COLO829 (cell line): ENCODE results near the gene RP2.
A peak's percentile ranks its signal among the peaks of the same experiment; 100 is the strongest.

ENCODE experiments used
- DNase-seq: peaks from one replicate; pipeline ENCODE4 v3.0.0; 2012; ENCODE audit warnings: low spot score

Gene RP2

DNA sequence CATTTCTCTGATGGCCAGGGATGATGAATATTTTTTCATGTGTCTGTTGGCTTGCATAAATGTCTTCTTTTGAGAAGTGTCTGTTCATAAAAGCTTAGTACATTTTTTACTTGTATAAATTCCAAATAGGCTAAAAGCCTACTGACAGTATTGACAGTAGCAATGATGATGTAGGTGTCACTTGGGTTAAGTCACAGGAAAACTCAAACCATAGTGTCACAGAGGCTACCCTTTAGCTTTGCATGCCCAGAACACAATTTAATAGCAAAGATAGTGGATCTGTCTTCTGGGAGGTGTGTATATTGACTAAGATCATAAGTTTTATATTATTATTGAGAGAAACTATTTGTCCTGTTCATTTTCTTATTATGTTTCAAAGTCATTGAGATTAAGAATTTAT is 8.1 kb downstream of the RP2 start:
- DNase-seq: no peak

DNA sequence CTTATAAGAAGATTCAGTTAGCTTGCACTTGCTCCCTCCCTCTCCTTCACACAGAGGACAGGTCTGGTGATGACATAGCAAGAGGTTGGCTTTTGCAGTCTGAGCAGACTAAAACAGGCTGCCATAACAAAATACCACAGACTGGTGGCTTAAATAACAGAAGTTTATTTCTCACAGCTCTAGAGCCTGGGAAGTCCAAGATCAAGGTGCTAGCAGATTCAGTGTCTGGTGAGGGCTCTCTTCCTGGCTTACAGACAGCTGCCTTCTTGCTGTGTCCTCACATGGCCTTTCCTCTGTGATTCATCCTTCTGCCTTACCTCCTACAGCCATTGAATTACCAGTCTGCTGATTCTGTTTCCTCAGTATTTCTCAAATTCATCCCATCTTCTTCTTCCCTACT is 13.1 kb downstream of the RP2 start:
- no peak for DNase-seq

DNA sequence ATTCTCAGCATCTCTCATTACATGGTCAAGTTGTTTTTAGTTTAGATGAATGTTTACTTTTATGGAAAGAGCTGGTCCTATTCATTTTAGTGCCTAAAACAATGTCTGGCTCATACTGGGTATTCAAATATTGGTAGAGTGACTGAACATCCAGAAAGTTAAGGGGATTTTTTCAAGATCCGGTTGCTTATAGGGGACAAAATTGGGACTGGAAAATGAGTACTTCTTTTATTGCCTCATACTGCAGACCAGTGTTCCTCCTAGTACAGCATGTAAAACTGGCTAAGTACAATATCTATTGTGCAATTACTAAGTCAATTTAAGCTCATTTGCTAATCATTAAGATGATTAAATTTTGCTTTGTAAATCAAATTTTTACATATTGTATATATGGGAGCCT is 13.9 kb downstream of the RP2 start:
- DNase-seq: no peak

DNA sequence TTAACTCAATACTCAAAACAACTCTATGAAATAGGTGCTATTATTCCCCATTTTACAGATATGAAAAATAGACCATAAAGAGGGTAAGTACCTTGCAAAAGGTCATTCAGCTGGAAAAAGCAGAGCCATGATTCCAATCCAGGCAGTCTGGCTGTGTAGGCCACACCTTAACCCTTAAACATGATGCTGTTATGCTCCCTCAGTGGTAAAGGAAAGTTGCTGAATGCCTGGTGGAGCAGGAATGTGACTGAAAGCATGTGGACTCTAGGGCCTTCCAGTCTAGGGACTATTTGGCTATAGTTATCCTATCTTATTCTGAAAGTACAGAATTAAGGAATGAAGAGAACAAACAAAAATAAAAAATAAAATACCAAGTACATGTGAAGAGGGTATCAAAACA is 19.6 kb downstream of the RP2 start:
- DNase-seq: no peak

DNA sequence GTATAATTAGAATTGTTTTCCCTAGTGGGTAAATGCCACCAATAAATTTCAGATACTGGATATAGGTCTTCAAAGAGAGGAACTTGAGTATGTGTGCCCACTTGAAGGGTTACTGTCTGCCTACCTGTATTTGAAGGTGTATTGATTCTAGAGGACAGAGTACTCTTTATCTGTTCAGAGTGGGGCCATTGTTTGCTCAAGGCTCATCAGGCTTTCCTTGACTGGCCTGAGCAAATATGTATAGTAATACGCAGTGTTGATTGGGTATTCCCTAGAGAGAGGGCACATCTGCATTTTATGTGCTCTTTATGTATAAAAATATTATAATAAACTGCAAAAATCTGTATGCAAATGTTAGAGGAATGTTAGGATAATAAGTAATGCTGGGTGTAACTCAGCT is 23.7 kb downstream of the RP2 start:
- no peak for DNase-seq

DNA sequence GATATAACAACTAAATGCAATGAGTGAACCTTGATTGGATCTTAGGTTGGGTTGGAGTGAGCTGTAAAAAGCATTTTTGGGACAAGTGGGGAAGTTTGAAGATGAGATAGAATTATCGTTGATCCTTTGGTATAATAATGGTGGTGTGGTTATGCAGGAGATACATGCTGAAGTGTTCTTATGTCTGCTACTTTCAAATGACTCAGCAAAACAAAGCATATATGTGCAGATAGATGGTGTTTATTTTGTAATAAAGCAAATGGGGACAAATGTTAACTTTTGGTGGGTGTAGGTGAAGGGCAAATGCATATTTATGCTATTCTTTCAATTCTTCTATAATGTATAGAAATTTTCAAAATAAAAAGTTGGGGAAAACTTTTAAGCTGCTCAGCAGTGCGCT is 26.2 kb downstream of the RP2 start:
- DNase-seq: no peak

DNA sequence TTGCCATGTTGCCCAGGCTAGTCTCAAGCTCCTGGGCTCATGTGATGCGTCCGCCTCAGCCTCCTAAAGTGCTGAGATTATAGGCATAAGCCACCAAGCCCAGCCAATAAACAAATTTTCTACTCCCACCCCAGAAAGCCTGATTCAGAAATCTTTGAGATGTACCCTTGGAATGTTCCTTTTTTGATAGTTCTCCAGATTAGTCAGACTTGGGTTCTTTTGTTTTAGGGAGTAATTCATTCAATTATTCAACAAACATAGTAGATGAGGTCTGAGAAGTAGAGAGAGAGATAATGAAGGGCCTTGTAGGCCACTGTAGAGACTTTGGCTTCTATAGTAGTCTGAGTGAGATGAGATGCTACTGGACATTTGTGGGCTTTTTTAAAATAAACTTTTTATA is 27.8 kb downstream of the RP2 start:
- no peak for DNase-seq

DNA sequence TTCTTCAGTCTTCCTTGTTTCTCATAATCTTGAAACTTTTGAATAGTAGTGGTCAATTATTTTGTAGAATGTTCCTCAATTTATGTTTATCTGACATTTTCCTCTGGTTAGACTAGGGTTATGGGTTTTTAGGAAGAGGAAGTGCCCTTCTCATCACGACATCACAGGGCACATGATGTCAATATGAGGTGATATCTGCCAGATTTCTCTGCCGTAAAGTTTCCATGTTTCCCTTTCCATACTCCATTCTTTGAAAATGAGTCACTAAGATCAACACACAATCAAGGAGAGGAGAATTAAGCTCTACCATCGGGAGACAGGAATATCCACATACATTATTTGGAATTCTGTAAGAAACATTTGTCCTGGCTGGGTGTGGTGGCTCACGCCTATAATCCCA is 28.4 kb downstream of the RP2 start:
- peak; percentile 2 for DNase-seq

DNA sequence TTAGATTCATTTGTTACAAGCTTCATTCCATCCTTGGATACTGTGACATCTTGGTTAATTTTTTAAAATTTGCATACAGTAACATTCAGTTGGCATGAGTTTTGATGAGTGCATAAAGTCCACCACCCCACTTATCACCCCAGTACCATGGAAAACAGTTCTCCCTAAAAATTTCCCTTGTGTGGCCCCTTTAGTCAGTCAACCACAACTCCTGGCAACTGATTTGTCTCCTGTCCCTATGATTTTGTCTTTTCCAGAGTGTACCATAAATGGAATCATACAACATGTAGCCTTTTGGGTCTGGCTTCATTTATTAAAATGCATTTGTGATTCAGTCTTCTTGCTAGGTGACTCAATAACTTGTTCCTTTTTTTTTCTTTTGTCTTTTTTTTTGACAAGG is 29.9 kb downstream of the RP2 start:
- no peak for DNase-seq

DNA sequence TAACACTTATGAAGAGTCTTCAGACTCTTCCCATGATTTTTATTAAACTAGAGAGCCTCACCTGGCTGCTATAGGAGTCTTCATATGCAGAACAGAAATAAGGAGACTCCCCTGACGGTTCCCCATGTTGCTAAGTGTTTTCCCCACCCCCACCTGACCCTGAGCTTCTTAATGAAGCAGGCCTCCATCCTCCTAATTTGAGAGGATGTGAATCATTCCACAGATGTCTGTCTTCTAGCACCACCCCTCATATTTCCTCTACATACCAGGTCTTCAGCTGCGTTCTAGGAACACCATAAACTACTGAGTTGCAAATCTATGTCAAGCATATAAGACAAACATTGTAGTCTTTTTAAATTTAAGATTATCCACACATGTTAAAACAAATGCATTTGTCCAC is 36.9 kb downstream of the RP2 start:
- DNase-seq: no peak

DNA sequence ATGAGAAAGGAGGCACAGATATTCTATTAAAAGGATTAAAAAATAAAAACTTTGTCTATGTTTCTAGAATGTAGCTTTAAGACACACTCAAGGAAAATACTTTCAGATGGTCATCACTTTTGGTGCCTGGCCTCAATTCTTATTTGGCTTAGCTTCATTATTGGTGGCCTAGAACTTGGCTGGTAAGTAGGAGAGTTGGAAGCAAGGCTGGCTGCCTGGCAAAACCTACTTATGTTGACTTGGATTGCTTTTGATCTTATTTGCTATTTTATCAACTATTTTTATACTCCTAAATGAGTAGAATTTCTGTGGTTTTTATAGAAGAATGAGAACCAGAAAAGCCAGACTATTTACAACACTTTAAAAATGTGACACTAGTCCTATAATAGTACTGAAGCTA is 40.1 kb downstream of the RP2 start:
- DNase-seq: no peak

DNA sequence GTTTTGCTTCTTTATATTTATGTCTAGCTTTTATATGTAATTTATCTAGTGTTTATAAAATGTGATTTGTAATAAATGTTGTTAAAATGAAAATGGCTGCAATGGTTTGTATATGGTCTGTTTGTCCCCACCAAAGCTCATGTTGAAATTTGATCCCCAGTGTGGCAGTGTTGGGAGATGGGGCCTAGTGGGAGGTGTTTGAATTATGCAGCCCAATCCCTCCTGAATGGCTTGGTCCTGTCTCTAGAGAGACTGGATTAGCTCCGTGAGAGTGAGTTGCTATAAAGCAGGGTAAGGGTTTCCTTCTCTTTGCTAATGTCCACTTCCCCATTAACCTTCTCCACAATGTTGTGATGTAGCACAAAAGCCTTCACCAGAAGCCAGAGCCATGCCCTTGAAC is 45.4 kb downstream of the RP2 start:
- no peak for DNase-seq

DNA sequence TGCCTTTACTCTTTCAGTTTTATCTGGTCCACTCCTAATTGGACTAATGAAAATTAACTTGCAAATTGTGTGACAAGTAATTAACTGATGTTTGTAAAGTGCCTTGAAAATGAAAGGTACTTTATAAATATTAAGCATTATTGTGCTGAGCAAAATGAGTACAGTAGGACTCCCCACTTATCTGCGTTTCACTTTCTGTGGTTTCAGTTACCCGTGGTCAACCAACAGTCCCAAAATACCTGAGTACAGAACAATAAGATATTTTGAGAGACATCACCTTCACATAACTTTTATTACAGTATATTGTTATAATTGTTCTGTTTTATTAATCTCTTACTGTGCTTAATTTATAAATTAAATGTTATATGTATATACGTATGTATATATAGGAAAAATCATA is 48.0 kb downstream of the RP2 start:
- DNase-seq: no peak

DNA sequence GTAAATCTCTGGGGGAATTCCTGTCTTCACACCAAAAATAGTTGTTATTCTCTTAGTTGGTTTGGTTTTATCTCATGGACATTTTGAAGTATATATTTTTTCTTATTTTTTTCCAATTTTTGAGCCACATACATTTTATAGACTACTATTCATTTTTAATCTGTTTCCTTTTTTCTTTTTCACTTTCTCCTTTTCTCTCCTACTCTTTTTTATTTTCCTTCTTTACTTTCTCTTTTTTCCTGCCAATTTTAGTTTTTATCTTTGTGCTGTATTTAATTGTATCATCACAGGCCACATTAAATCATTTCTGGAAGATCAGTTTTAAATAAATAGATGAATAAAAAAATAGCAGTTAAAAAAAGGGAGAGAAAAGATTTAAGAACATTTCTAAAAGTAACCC is 61.4 kb downstream of the RP2 start:
- no peak for DNase-seq

DNA sequence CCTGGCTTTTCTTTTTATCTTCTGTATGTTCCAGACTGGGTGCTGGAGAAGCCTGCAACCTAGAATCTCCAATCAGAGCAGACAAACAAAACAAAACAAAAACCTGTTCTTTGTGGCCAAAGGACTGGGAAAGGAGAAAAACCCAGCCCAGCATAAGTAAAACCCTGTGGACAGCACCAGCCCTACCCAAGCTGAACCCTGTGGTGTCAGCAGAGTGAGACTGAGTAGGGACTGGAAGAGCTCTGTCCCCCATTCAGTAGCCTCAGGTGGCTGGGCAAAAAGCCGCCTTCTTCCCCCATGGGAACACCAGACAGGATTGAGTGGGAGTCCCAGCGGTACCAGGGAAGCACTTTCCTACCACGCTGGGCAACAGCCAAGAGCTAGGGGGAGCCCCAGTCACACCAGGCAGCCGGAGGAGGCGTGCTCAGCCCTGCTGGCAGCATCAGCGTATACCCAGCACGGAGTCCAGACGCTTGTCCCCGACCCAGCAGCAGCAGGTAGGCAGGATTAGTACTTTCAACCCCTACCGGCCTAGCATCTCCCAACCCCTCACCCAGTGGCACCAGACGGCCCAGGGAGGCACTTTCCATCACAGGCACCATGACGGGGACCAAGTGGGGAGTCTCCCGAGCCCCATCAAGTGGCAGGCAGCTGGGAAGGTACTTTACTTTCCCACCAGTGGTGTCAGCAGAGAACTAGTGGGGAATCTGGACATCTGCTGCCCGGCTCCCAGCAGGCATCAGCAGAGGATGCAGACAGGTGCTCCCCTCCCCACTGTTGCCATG is 66.8 kb downstream of the RP2 start:
- DNase-seq: peak; percentile 65

DNA sequence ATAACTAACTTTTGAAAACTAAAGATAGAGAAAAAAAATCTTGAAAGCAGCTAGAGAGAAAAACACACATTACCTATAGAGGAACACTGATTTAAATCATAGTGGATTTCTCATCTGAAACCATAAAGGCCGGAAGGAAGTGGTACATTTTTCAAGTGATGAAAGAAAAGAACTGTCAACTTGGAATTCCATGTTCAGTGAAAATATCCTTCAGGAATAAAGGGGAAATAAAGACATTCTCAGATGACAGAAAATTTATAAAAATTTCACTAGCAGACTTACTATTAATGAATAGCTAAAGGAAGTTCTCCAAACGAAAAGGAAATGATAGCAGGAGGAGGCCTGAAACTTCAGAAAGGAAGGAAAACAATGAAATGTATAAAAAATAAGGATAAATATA is 67.8 kb downstream of the RP2 start:
- no peak for DNase-seq

DNA sequence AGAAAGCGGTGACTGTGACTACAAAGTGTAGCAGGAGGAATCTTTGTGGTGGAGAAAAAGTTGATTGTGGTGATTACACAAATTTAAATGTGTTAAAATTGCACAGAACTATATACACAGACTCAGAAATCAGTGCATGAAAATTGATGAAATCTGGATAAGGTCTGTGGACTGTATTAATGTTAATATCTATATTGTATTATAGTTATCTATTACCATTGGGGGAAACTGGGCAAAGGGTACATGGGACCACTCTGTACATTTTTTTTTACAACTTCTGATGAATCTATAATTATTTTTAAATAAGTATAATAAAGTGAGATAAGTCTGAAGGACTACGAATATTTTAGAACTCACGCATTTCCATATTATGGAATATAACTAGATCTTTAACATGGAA is 73.6 kb downstream of the RP2 start:
- no peak for DNase-seq

DNA sequence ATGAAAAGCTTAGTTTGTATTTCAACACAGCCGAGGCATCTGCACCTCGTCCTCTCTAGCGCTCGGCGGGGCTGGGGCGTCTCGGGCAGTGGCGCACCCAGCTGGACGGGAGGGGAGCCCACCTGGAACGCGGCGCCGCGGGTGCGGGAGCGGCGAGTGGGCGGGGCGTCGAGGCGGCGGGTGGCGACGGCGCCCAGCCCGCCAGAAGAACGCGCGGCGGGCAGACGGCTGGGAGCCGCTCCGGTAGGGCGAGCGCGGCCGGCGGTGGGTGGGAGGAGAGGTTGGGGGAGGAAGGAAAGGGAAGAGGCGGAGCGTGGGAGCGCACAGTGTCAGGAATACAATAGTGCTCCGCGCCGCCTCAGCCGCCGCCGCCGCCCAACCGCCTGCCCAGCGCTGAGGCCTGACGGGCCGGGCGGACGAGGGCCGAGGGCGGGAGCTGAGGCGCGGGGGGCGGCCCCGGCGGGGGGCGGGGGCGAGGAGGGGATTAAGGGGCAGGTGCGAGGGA is 75.3 kb downstream of the RP2 start, which contains the start of gene JADE3:
JADE3 (plus strand) TSS at position 324 of the 505 bp plus-strand sequence. CDS start 72,474 bp downstream, outside the sequence.
- peak; percentile 42 for DNase-seq

DNA sequence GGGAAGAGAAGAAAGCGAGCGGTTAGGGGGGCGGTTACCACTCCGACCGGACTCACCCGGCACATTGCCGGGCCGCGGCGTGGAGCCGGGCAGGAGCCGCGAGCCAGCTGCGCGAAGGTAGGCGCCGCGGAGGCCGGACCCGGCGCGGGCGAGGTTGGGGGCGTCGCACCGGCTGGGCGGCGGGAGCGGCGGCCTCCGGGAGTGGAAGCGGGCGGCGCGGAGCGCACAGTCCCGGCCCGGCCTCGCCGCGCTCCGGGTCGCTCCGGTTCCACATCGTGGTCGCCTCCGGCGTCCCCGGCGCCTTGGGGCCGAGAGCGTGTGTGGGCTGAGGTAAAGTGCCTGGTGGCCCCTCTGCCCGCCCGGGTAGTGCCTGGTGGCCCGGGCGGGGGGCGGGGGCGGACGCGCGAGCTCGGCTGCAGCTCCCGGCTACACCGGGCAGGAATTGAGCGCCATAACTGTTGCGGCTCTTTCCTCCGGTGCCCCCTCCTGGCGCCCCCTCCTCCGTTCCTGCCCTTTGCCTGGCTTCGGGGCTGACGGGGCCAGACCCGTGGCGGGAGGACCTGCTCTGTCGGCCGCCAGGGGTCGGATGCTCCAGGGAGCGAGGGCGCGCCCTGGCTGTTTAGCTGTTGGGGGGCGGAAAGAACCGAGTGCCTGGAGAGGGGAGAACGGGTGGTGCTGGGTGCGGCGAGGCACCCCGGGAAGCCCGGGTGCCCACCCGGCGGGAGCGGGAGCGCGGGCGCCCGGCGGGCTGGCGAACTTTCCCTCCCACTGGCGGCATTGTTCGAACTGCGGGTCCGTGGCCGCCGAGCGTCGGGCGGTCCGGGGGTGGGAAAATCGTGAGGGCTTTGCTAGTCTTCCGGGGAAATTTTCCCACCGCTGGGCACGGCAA is 76.0 kb downstream of the RP2 start:
- DNase-seq: peak; percentile 19

DNA sequence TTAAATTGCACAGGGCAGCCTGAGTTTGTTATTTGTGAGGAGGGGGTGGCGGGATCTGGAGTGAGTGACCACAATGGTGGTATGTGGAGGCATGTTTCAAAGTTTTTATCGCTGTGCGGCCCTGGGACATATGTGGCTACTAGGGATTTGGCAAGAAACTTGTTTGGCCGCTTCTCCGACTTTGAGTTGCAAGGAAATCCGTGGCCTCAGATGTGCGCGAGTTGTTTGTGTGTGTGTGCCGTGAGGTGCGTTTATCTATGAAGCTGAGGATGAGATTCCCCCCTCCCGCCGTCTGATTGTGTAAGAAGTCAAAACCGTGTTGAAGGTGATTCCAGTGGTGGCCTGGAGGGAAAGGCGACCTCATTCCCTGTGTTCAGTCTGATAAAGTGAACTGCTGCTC is 76.8 kb downstream of the RP2 start:
- DNase-seq: no peak

DNA sequence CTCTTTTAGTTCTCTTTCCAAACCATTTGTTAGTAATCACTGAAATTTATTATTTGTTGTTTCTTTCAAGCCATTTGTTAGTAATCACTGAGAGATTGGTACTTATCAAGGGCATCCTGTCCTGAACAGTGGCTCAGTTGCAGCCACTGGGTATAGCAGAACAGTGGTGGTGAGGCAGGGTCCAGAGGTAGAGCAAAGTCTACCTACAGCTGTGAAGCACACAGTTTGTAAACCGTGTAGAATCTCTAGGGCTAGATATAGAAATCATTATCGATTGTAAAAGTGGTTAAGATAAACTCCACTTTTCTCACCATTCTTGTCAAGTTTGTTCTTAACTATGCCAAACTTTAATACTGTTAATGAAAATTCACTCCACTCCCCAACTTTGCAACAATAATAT is 79.4 kb downstream of the RP2 start:
- no peak for DNase-seq

DNA sequence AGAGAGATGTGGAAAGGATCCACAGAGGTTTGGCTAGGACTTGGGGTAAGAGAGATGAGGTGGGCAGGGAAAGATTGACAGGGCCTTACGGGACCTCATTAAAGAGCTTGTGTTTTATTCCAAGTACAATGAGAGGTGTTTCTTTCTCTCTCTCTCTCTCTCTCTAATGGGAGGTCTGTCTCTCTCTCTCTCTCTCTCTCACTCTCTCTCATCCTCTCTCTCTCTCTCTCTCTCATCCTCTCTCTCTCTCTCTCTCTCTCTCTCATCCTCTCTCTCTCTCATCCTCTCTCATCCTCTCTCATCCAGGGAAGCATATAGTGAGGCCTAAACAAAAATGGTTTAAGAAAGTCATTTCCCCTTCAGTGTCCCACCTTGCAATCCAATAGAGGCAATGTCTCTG is 80.8 kb downstream of the RP2 start:
- no peak for DNase-seq

DNA sequence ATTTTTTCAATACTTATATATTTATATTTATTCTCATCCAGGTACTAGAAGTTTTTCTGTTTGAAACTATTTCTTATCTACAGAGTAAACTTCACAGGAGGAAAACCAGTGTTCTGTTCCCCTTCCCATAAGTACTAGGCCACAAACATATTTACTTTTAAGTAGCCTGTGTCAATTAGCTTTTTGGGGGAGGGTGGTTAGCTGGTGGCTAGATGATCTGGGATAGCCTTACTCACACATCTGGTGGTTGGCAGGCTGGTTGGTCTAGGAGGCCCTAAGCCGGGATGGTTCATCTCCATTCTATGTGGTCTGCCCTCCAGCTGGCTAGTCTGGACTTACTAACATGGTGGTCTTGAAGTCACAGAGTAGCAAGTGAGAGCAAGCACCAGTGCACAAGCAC is 81.6 kb downstream of the RP2 start:
- DNase-seq: no peak
